Right ventricle myocardium superior (tissue), 1 donor: ENCODE measurements around the gene PRLR. TPM values are rescaled to one million over a fixed set of nuclear protein-coding genes. Genes with fewer than 3 reads are reported as not detected.
"Not testable (repeated sequence)": the region's sequence is repeated elsewhere in the genome, so short reads cannot be mapped to it uniquely, and the experiment has no call there.

Source experiments
- ATAC-seq: fragments of 200-7000 bp; cut with Tn5 transposase; one replicate; pipeline ENCODE4 v1.9.1; 2020; ENCODE audit warnings: mild to moderate bottlenecking; ENCODE audit not compliant: poor library complexity
- DNase-seq: peaks from one replicate; pipeline ENCODE4 v3.0.0-alpha.2; 2020
- intact Hi-C: fragments of 100-400 bp; cut with DNase I; formaldehyde crosslinking; loops from one replicate; pipeline ENCODE4 v1.11.2; 2022
- total RNA-seq: library from RNA; stranded (reverse); fragmentation: NEBNext Ultra II Directional; extraction: Animal tissue kit (Norgen Biotek cat#: 25700); gene quantifications from one replicate; pipeline ENCODE4 v1.2.1, GENCODE V29; 2021
- donor health status: DM: no; HTN: yes; CAD: no; lungs with severe emphysema.

The PRLR gene
- total RNA-seq, 1 donor from 2014 or later, result 0.86 TPM

DNA sequence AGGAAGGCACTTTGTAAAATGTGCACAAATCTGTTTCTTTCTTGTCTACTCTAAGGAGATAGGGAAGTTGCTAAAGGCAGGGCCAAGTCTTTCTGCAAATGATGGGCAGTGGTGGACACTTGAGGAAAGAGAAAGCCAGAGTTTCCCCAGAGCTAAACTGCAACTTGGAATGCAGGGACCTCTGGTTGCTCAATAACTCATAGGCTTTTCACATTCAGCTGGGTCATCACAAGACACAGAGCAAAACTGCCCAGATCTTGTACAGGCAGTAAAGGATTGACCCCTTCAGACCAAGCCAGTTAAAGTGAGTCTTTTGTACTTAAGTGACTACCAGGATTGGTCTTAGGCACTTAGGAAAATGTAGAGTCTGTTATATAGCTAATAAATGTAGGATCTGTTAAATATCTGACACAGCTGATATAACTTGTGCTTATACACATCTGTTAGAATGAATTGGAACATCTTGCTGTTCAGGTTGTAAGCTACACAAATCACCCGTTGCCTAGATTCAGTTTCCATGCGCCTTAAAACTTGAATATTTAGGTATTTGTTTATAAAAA, 169.0 kb downstream of the PRLR start:
- intact Hi-C loops, result no loop called here
- DNase-seq (no peak), ATAC-seq (no peak)

DNA sequence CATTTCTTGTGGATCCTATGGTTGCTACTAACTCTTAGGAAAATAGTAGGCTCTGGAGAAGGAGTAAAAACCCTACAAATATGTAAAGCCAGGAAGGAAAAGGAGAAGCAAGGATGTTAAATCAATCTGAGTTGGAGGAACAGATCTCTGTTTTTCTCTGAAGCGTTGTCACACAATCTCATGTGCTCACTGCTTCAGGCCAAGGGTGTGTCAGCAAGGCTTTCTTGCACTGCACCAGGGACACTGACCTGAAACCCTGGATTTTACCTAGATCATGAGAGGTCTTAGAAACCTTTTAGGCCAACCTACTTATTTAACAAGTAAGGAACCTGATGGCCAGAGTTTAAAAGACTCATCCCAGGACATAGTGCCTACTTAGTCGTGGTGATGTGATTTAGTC, 170.1 kb downstream of the PRLR start:
- intact Hi-C loops, result no loop called here
- DNase-seq, result no peak
- ATAC-seq, result no peak

DNA sequence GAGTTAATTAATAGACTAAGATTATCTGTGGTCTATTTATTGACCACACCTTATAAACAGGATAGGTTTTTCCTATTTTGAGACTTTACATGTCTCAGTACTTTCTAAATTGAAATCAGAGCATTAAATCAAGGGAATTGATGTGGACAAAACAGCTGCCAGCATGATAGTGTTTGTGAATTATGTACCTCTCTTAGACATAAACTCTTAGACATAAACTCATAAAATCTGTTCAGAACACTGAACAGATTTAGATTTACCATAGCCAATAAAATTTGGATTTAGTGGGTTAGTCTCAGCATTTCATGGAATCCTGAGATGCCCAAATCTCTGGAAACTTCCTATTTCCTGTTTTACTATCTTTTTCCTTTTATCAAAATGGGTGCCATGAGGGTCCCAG, 171.0 kb downstream of the PRLR start:
- DNase-seq, result no peak
- intact Hi-C loops, result no loop called here
- ATAC-seq, result no peak

DNA sequence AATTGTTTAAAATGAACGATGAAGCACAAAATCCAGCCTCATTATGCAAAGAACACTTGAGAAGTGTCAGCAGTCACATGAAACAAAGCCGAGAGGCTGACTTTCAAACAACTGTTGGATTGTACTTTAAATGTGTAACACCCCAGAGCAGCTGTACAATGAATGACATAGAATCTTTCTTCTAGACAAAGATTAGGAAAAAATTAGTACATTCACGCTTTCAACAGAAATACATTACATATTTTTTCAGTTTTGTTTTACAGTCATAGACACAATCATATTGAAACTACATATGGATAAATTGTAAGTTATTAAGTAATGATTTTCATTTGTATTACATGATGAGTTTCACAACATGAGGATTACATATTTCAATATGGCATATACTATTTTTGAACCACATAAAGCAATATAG, 171.9 kb downstream of the PRLR start:
- DNase-seq (no peak), ATAC-seq (no peak)
- intact Hi-C loops, result no loop called here

DNA sequence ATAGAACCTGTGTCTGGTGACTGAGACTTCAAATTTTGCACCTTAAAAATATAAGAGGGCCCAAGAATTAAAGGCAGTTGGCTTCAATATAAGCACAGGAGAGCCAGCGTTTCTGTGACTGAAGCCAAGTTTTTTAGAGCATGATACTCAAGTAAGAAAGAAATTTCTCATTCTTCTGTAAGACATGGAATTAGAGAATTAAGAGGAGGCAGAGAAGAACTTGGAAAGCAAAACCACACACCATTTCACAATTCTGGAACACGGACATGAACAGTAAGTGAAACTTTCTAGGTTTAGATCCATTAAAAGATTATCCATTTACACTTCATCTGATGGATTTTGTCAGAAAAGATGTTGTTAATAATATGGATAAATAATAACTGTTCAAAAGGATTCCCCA, 173.6 kb downstream of the PRLR start:
- DNase-seq, result no peak
- intact Hi-C loops, result no loop called here
- no peak for ATAC-seq

DNA sequence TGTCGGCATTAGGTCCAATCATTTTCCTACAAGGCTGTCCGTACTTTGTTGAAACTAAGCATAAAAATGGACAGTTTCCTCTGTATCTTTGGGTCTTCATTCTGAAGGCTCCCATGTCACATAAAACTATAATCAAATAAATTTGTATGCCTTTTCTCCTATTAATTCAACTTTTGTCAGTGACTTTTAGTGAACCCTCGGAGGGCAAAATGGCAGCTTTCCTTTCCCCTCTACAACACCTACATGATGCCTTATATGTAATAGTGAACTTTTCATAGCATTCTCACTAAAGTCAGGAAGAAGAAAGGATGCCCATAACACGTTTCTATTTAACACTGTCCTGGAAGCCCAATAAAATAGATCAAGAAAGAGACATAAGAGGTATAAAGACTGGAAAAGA, 177.4 kb downstream of the PRLR start:
- intact Hi-C loops, result no loop called here
- ATAC-seq, result no peak

DNA sequence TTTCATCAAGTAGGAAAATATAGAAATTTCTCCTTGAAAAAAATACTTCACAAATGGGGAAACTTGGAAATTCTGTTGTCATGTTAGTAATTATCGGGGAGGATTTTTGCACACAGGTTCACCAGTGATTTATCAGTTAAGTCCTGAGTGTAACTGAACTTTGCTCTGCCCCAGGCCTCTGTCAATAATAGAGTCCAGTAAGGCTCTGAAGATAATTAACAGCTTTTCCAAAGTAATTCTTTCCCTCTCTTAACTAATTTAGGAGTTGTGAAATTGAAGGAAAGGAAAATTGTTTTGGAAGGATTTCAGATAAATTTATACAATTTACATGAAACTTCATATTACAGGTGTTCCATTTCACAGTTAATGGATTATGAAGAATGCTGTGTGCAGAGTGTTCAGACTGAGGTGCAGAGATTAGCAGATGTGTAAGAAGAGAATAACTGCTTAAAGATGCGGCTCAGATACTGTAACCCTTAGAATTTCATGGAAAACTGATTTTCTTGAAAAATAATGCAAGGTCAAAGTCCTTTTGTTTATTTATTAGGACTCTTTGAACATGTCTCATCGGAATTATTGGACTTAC, 179.7 kb downstream of the PRLR start:
- no peak for ATAC-seq
- DNase-seq, result no peak
- intact Hi-C loops, result no loop called here

More for the DNA sequence above, 177.4 kb downstream of the PRLR start:
- no peak for DNase-seq

DNA sequence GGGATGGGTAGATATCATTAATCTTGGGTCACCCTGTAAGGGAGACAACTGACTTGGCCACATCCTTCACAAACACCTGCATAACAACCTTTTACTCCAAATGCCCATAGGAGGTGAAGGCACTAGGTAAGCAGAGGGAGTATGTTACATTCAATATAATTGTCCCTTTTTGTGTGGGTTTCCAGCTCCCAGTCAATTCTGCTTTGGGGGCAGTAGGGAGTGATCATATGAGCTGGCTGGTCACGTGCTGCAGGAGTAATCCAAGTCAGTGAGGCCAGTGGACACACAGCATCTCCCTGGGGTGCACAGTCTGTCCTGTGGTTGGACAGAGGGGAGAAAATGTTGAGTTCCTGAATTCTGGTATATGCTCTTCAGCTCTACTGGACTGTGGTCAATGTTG, 181.4 kb downstream of the PRLR start:
- no peak for DNase-seq
- no peak for ATAC-seq
- intact Hi-C loops, result no loop called here

DNA sequence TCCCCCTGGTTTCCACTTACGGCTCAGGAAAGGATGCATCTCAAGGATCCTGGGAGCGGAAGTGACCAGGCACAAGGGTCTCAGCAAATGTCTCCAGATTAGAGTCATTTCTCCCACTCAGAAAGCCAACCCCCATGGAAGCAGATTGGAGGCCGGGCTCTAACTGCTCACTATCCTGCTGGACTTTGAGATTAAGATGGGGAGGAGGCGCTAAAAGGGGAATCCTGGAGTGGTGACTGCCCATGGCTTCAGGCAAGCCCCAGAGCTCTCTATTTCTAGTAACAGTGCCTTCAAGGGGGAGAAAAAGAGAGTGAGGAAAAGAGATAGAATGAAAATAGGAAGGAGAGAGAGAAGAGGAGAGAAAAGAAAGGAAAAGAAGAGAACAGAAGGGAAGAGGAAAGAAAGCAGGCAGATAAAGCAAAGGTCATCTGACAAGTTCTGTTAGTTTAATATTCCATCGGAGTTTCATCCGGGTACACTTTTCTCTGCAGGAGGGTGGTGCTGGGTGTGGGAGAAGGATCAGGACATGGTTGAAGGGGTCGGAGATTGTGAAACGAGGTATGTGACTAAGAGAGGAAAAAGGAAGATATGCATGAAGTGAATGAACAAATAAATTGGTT, 182.4 kb downstream of the PRLR start, which contains the start of gene AGXT2:
AGXT2 (minus strand) TSS at position 165 of the 620 bp plus-strand sequence; CDS start at position 108, 57 bp downstream.
- DNase-seq (no peak), ATAC-seq (no peak)
- intact Hi-C loops, result no loop called here

DNA sequence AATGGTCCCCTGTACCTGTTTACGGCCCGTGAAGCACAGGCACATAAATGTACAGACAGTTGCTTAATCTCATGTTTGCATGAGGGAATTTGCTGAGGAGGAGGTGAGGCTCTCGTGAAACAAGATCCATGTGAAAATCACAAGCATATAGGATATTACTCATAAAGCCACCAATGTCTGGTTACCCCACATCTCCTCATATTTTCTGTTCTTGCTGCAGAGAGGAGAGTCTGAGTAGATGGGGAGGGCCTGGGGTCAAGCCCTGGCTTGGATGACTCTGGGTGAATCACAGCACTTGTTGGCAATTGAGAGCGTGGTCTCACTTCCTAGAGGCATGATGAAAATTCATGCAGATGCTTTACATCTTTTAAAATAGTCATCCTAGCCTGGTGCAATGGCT, 183.5 kb downstream of the PRLR start:
- intact Hi-C loops, result no loop called here
- DNase-seq (no peak), ATAC-seq (no peak)

DNA sequence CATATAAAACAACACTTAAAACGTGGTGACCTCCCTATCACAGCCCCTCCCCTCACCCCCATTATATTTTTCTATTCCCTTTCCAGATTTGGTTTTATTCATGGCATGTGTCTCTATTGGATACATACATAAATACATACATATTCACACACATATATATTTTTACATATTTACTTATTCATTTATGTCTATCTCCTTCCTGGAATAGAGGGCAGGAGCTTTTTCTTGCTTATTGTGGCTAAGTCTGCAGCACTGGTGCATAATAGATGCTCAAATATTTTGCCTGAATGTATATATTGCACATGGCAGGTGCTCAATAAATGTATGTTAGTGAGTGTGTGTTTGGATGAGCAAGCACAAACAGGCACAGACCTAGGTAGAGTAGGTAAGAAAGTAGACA, 185.0 kb downstream of the PRLR start:
- no peak for ATAC-seq
- DNase-seq, result no peak
- intact Hi-C loops, result no loop called here

DNA sequence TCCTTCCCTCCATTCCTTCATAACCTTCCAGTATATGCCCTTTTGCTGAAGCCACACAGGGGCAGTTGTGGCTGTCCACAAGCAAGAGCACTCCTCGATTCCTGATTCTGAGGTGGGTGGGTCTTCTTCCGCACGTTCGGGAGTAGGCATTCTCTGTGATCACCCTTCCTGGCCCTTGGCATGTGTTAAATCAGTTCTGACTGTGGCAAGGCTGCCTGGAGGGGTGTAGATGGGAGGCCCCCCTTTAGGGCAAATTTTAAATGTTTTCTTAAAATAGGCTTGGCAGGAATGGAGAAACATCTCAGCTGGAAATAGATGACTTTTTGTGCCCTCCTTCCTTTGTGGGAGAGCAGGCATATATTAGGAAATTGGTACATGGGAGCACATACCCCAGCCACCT, 185.6 kb downstream of the PRLR start:
- no peak for DNase-seq
- intact Hi-C loops, result no loop called here
- ATAC-seq, result no peak

DNA sequence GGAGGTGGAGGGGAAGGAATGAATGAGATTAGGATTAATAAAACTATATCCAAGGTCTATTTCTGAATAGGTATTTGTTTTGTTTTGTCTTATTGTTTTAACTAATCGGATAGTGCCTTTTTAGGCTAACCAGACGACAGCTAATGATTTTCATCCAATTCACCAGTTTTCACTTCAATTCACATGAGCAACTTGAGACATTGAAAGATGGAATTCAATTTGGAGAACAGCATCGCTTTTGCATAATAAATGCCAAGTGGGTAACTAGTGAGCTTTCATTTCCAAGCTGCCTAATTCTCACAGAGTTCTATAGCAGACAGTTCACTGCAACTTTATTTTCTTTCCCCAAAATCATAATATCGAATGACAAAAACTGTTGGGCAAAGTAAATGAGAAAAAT, 187.5 kb downstream of the PRLR start:
- DNase-seq, result no peak
- ATAC-seq, result no peak
- intact Hi-C loops, result no loop called here

DNA sequence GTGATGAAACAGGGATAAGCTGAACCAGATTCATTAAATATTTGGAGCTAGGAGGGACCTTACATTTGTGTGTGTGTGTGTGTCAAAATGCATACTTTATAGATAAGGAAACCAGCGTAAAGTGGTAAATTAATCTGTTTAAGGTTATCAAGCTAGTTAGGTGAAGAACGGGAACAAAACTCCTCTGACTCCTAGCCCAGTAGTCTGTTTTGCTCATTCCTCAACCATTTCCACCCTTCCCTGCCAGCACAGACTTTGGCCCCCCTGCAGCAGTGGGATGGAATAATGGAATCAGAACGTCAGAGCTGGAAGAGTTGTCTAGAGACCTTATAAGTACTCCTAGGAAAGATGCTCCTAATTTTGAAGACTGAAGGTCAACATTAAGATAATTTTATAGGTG, 189.0 kb downstream of the PRLR start:
- intact Hi-C loops, result no loop called here
- DNase-seq (no peak), ATAC-seq (no peak)

DNA sequence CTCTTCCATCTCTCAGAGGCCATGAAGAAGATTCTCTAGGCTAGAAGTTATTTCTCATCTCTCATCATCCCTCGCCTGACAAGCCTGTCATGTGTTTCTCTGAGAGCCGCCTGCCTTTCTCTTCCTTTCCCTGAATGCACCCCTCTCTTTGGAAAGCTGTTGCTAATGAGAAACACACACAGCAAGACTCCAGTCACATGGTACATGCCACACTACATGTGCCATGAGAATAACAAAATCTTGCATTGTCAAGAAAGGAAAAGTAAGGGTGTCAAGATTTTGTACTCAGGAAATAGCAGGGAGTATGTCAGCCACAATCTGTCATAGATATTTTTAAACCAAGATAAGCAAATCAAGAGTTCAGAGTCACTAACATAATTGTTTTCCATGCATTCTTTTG, 191.4 kb downstream of the PRLR start:
- DNase-seq, result no peak
- no peak for ATAC-seq

DNA sequence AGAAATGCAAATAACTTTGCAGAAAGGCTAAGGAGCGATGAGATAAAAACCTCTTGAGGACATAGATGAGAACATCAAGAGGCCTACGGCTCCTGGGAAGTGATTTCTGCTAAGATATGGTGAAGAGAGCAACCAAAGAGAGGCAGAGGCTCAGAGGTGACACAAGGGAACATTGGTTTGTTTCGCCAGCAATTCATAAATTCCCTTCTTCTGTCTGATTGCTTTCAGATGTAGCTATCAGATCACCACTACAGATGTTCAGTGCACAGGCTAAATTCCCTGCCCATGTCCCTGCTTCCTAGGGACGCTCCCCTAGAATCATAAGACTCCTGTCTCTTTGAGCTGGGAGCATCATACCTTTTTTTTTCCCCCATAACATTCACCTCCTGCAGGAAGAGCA, 193.8 kb downstream of the PRLR start:
- ATAC-seq (no peak), DNase-seq (no peak)
- intact Hi-C loops, result no loop called here

More for the DNA sequence above, 191.4 kb downstream of the PRLR start:
- intact Hi-C loops, result no loop called here

DNA sequence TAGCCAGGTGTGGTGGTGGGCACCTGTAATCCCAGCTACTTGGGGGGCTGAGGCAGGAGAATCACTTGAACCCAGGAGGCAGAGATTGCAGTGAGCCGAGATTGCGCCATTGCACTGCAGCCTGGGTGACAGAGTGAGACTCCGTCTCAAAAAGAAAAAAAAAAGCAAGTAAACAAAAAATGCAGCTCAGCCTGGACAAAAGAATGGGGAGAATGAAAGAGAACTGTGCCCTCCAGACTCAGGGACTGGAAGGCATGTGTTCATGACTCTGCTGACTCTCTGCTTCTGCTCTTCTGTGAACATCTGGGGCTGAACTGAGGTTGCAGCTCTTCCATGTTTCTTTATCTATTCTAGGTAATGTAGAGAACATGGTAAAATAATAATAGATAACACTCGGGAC, 194.4 kb downstream of the PRLR start:
- DNase-seq, intact Hi-C loops, ATAC-seq: not testable (repeated sequence)

DNA sequence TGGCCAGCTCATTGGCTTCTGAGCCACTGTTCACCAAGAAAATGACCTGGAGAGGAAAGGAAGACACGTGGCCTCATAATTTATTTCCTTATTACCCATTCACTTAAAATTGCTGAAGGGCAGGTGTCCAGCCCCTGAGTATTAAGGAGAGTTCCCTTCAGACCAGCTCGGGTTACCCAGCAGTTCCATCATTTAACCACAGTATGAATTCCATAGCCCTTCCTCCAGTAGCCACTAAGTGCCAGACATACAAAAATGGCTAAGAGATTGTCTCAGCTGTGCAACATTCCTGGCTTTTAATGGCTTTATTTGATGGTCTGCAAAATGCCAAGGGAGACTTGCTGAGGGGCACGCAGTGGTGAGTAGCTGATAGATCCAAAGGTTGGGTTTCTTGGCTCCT, 195.0 kb downstream of the PRLR start:
- ATAC-seq, result no peak
- DNase-seq, result no peak

DNA sequence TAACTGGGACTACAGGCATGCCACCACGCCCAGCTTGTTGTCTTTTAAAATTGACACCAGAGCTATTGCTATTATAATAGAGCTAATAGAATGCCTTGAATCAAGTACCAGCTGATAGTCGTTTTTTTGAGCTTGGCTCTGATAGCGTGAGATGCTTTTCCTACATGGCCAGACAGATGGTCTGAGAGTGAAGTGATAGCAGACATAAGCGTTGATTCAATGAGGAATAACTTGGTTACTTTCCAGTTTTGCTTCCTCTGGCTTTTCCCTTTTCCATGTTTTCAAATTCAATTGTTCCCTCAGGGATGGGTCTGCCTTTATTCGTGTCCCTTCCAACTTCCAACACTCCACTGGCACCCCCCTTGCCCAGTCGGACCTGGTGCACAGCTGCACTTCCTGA, 197.9 kb downstream of the PRLR start:
- intact Hi-C loops, result no loop called here
- DNase-seq, result no peak
- no peak for ATAC-seq

More for the DNA sequence above, 195.0 kb downstream of the PRLR start:
- intact Hi-C loops, result no loop called here

DNA sequence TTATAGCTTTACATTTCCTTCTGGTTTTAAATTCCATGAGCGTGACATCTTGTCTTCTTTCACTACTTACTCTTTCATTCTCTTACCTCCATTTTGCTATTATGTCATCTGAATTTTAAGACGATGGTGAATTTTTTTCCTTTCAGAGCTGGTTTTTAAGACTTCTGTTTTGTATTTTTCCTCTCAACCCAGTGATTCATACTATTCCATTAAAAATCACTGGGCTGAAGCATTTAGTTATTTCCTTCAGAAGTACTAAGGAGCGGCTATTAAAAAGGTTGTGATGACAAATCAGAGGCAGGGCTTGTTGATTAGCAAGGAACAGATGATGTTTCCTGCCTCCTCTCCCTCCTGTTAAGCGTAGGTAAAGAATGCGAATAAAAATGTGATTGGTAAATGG, 199.0 kb downstream of the PRLR start:
- ATAC-seq, result no peak
- no peak for DNase-seq
- intact Hi-C loops, result no loop called here
